ENCODE data around the gene PCNT.
"Not testable (repeated sequence)": the region's sequence is repeated elsewhere in the genome, so short reads cannot be mapped to it uniquely, and the experiment has no call there.

Gene PCNT

DNA sequence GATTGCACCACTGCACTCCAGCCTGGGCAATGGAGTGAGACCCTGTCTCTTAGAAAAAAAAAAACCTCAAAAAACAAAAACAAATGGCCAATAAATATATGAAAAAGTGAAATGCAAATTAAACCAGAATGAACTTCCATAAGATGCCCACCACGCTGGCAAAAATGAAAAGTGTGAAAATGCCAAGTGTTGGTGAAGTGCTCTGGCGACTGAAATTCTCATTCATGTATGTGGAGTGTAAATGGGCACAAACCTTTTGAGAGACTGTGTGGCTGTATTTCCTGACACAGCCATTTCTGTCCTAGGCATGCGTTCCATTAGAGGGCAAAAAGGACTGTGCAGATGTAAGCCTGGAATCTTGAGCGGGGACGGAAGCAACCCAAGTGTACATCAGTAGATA is 19.5 kb upstream of the PCNT start:
- no peak for DNase-seq (ENCODE audit: low spot score)

DNA sequence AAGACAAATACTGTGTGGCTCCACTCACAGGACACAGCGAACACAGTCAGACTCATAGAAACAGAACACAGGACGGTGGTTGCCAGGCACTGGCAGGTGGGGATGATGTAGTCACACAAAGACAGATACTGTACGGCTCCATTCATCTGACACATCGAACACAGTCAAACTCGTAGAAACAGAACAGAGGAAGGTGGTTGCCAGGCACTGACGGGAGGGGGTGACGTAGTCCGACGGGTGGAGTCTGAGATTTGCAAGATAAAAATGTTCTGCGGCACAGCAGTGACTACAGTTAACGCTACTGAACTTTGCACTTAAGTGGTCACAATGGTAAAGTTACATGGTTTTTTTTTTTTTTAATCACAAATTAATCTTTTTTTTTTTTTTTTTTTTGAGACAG is 19.0 kb upstream of the PCNT start:
- DNase-seq (ENCODE audit: low spot score): no peak

DNA sequence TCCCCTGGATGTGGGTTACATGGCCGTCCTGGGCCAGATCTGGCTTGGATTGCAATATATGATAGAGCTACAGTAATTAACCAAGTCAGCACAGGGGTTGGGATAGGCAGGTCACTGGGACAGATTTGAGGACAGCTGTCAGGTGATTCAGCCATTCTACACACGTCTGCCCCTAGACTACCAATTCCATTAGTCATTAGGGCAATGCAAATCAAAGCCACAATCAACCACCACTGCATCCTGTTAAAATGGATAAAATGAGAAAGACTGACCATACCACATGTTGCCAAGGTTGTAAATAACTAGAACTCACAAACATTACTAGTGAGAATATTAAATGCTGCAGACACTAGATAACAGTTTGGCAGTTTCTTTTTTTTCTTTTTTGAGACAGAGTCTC is 16.3 kb upstream of the PCNT start:
- DNase-seq (ENCODE audit: low spot score): no peak

DNA sequence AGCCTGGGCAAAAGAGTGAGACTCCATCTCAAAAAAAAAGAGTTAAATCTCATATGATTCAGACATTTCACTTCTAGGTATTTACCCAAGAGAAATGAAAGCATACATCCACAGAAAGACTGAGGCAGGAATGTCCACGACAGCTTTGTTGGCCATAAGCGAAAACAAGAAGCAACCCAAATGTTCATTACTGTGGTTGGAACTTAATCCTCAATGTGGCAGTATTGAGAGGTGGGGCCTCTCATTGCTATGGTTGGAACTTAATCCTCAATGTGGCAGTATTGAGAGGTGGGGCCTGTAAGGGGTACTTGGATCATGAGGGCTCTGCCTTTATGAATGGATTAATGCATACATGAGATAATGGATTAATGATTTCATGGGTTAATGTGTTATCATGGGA is 15.5 kb upstream of the PCNT start:
- no peak for DNase-seq (ENCODE audit: low spot score)

DNA sequence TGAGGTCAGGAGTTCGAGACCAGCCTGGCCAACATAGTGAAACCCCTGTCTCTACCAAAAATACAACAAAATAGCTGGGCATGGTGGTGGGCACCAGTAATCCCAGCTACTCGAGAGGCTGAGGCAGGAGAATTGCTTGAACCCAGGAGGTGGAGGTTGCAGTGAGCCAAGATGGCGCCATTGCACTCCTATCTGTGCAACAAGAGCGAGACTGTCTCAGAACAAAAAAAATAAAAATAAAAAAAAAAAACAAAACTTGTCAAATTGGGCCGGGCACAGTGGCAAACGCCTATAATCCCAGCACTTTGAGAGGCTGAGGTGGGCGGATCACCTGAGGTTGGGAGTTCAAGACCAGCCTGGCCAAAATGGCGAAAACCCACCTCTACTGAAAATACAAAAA is 13.7 kb upstream of the PCNT start:
- not testable (repeated sequence) for DNase-seq (ENCODE audit: low spot score)

DNA sequence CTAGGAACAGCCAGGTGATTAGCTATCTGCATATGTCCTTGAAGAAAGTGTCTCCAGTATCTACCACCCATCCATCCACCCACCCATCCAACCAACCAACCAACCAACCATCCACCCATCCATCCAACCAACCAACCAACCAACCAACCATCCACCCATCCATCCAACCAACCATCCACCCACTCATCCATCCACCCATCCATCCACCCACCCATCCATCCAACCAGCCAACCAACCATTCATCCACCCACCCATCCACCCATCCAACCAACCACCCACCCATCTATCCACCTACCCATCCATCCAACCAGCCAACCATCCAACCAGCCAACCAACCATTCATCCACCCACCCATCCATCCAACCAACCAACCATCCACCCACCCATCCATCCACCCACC is 12.4 kb upstream of the PCNT start:
- DNase-seq (ENCODE audit: low spot score): no peak

DNA sequence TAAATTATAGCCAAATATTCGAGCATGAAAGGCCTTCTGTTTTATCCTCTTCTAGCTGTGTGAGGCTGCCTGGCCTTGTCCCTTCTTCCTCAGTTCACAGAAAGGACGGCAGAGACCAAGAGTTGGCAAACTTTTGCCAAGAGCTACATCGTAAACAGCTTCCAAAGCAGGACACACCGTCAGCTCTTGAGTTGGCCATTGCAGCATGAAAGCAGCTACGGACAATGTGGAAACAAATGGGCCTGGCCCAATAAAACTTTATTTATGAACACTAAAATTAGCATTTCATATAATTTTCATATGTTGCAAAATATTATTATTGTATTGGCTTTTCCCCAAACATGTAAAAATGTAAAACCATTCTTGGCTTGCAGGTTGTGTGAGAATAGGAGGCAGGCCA is 11.0 kb upstream of the PCNT start:
- DNase-seq (ENCODE audit: low spot score): no peak

DNA sequence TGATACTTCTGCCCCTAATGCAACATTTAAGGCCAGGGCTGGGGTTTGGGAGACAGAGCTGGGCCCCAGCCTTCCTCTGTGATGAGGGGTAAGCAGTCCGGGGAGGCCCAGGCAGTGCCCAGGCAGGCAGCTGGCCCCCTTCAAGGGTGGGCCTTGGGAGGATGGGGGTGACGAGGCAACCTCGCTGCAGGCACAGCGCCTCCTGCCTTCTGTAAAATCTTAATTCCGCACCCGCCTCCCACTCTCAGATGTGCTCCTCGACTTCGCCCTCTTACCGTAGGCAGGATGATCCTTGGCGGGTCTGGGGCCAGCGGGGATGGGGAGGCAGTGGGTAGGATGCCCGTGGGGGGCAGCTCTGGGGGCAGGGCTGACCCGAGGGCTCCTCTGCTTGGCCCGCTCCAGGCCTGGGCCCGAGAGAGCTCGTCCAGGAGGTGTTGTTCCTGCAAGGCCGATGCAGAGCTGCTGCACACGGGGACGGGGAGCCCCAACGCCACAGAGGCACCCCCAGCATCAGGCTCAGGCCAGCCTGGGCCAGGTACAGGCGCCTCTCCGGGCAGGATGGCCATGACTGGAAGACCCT is 9.4 kb upstream of the PCNT start:
- no peak for DNase-seq (ENCODE audit: low spot score)

DNA sequence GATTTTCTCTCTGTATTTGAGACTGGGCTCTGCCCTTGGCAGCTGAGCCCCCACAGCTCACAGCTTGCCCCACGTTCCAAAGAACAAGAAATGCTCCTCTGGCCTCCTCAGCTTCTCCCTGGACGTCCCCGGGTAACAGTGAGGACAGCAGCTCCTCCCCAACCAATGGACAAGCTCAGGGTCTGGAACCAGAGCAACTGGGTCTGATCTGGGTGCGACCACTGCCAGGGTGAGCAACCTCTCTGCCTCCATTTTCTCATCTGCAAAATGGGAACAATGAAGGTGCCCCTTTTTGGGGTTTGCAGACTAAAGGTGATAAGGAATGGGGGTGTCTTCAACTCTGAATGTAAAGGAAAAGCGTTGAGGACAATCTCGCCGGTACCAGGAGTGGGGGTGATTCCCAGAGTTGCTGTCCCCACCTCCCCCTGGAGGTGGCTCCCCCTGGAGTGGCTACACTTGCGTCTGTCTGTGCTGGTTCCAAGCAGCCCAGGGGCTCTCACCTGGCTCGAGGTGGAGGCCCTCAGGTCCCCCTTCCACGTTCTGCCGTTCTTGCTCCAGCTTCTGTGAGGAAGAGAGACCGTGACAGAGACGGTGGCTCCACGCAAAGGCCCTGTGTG is 7.1 kb upstream of the PCNT start:
- DNase-seq (ENCODE audit: low spot score): no peak

DNA sequence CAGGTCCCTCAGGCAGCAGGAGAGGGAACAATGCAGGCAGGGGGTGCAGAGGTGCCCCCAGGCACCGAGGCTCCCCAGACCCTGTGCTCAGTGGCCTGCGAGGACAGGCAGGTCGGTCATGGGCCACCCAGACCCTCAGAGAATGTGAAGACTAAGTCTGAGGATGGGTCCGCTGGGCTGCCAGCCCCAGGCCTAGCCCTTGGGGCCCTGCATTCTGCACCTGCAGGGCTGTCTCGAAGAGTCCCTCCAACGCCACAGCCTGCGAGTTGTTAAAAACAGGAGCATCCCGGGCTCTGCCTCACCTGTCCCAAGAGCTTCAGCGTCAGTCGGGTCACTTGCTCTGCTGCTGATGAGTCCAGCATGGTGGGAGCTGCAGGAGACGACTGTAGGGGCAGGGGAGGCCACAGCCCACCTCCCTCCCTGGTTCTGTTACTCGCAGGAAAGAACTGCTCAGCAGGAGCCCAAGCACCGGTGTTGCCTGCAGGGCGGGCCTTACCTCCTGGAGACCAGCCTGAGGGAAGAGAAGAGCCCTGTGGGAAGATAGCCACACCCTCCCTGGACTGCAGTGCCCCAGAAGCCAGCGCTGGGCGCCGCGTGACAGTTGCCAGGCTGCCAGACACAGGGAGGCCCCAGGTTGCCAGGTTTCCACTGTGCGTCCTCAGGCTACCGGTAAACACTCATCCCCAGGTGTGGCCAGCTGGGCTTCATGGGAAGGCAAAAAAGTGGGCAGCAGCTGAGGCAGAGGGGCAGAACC is 6.1 kb upstream of the PCNT start:
- no peak for DNase-seq (ENCODE audit: low spot score)

DNA sequence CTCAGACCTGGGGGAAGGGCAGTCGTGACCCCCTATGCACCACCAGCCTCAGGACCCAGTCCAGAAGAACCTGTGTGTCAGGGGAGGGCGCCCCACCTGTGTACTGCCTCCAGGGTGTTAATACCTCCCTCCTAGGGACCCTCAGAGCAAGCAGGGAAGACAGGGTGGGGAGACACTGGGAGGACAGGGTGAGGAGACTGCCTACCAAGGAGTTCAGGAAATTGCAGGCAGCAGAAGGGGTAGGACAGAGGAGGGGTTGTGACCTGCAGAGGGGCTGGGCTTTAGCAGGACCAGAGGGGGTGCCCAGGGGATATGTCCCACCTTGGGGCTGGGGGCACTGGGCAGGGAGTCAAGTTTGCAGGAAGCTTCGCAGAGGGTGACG is 5.5 kb upstream of the PCNT start:
- DNase-seq (ENCODE audit: low spot score): no peak

DNA sequence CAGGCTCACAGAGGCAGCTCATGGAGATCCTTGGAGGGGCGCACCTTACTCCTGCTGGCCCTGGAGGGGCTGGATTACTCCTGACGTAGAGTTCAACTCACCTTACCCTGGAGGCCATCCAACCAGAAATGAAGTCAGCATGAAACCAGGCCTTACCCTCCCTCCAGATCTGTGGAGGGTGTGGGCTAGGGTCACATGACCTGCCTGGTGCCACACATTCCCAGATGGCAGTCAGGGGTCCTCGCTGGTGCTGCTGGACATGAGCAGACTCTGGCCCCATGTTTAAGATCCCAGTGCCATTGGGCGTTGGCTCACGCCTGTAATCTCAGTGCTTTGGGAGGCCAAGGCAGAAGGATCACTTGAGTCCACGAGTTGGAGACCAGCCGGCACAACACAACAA is 4.8 kb upstream of the PCNT start:
- no peak for DNase-seq (ENCODE audit: low spot score)

DNA sequence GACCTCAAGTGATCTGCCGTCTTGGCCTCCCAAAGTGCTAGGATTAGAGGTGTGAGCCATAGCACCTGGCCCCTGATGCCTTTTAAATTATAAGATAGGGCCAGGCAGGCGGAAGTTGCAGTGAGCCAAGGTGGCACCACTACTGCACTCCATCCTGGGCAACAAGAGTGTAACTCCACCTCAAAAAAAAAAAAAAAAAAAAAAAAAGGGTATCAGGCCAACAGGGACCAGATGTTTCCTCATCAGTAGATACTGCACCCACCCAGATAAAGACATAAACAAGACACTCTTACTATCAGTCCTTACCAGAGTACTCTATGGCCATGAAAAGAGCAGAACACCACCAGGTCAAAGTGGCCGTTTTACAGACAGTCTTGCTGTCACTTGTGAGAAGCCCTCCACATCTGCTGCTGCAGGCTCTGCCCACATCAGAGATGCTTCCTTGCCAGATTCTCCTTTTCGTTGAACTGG is 3.6 kb upstream of the PCNT start:
- DNase-seq (ENCODE audit: low spot score): no peak

DNA sequence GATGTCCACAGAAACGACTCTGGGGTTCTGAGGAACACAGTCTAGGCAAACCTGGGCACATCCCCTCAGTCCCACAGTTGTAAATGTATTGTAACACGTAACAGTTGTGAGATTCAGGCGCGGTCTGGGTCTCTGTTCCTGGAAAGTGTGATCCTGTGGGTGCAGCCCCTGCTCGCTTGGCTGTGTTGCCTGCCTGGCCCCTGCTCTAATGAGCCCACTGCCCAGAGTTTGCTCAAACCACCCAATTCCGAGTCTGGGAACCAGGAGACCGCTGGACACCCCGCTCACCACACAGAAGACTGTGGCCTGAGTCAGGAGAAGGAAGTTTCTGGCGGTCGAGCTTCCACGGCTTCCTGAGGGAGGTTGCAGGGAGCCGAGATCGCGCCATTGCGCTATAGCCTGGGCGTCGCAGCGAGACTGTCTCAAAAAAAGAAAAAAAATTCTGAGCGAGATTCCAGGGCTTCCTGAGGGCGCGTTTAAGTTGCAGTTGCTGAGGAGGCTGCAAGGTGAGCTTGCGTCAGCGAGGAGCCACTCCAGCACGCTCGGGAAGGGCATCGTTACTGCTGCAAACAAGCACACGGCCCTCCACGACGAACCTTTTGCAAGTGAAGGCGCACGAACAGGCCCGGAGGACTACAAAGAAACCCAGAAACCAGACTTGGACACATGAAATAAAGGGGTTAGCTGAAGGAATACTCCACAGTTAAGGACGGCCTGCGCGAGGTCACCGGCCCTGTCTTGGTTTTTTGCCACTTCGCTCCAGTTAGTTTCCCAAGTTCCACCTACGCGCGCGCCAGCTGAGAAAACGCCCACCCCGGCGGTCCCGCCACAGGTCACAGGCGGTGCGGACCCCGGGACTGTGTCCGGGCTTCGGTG is 1.4 kb upstream of the PCNT start:
- DNase-seq (ENCODE audit: low spot score): no peak

DNA sequence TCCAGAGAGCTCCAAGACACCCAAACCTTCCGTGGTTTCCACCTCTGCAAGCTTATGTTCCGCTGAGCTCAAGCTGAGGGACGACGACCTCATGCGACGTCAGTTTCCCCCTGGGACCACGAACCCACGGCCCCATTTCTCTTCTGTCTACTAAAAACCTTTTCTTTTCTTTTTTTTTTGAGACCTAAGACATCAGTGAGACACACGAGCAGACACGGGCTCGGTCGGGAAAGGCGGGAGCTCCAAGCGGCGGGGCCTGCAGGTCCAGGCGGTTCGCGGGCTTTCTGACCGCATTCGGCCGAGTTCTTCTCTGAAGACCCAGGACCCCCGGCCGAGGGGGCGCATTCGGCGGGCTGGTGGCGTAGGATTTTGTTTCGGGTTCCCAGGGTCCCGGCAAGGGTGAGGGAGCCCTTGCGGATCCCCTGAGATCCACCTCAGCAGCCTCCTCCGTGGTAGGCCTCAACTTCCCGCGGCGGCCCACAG is 688 bp upstream of the PCNT start:
- no peak for DNase-seq (ENCODE audit: low spot score)

DNA sequence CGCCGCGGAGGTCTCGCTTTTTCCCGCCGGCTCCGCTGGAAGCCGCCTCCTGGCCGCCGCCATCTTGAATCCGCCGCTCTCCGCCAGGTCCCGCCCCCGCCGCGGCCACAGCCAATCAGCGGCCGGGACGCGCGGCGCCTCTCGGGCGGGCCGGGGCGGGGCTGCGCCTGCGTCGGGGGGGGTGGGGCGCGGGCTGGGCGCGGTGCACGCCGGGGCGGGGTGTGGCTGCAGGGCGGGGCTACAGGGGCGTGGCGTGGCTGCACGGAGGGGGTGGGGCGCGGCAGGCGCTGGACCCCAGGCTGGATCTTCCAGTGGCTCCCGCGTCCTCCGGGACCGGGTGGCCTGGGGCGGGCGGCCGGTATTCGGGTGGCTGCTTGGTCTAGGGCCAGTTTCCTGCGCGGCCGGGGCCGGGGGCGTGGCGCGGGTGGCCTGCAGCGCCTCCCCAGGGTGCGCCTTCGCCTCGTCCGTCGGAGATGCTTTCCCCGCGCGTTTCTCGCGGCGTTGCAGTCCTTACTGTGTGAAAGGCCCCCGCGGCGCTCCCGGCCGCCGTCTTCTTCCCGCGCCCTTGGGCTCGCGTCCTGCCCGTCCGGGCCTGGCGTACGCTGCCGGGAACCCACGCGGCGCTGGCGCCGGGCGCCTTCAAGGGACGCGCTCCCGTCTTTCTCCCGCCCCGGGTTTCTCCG is 575 bp downstream of the PCNT start:
- peak; percentile 97 for DNase-seq (ENCODE audit: low spot score)

DNA sequence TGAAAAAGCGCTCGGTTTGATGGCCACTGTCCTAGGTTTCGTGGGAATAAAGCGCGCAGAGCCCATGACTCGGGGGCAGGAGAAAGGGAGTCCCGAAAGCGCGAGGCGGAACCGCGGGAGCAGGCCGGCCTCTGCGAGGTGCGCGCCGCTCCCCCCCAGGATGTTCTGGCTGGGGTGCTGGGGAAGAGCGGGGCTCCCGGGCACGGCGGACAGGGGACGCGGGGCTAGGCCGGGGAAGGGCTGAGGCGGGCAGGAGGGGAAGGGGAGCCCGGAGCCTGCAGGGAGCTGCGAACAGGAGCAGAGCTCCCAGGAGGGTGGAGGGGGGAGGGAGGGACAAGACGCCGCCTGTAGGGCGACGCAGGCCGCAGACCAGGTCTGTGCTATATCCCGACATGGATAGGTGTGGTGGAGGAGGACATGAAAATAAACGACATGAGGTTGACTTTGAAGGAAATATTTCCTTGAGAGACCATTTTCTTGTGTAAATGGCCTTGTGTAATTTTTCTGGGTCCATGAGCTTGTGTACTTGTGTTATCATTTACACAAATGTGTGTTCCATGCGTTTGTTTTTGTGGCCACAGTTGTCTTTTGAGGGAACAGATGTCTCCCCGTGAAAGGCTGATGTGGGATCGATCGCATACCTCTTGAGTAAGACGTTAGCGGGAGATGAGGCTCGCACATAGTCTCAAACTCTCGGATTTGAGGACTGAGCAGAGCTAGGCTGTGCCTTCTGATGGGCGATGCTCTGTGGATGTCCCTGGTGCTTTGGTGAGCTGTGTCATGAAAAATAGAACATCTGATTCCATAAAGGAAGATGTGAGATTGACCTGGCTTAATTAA is 1.3 kb downstream of the PCNT start:
- DNase-seq (ENCODE audit: low spot score): no peak

DNA sequence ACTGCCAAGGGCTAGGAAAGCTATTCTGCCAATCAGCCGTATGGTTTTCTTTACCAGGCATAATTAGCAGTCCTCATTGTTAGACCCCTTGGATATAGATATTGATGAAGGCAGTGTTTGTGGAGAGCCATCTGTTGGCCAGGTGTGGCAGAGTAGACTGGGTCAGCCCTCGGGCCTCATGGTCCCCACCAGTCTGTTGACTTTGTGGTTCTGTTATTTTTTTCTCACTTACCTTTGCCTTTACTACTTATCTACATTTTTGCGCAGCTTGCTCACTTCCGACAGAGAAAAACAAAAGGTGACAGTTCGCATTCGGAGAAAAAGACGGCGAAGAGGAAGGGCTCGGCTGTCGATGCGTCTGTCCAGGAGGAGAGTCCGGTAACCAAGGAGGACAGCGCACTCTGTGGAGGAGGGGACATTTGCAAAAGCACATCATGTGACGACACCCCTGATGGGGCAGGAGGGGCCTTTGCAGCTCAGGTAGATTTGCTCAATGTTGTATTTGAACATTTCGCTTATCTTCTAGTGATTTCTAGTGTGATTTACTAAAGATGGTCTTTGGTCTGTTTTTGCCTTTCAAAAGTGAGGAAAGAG is 2.3 kb downstream of the PCNT start:
- no peak for DNase-seq (ENCODE audit: low spot score)

DNA sequence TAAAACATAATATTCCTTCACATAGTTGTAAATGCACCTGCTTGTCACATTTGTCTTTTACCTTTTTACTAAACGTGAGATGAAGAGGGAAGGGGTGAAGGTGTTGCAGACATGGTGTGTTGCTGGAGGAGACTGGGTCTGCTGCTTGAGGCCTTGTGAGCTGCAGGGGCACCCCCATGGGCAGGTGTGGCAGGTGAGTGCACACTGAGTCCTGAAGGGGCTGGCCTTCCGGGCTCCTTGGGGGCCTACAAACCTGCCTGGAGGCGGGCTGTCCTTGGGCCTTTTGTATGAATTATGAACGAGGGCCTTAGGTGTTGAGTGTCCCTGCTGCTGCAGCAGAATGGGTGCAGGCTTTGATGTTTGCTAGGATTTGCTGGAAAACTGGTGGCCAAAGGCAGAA is 3.8 kb downstream of the PCNT start:
- DNase-seq (ENCODE audit: low spot score): no peak

DNA sequence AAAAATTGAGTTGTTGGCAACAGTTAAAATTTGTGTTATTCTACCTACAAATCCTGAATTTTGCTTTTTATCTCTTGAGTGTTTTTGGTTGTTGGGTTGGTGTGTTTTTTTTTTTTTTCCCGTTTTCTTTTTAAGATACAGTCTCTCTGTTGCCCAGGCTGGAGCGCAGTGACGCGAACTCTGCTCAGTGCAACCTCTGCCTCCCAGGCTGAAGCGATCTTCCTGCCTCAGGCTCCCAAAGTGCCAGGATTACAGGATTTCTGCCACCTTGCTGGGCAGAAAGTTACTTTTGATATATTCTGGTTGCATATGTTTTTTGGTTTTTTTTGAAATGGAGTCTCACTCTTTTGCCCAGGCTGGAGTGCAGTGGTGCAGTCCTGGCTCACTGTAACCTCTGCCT is 4.2 kb downstream of the PCNT start:
- no peak for DNase-seq (ENCODE audit: low spot score)

DNA sequence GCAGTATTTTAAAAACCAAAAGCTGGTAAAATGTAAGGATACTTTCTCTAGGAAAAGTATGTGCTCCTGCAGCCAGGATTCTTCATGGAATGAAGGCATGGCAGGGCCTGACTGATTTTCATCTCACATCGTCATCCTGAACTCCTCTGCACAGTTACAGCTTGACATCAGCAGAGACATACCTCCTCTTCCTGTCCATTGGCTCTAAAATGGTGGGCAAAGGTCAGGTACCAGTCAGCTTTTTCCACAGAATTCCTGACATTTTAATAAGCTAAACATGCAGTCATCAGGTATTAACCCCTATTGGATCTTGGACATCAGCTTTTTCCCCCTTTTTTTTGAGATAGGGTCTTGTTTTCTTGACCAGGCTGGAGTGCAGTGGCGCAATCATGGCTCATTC is 5.8 kb downstream of the PCNT start:
- DNase-seq (ENCODE audit: low spot score): no peak
